ENCODE measurements around the gene ANKDD1B. TPM values are rescaled to one million over a fixed set of nuclear protein-coding genes. Genes with fewer than 3 reads are reported as not detected.
"Not testable (repeated sequence)": the region's sequence is repeated elsewhere in the genome, so short reads cannot be mapped to it uniquely, and the experiment has no call there.

ANKDD1B gene
- 9.7 TPM for polyA plus RNA-seq (ENCODE audit: insufficient read length)
- long read RNA-seq, donor 1 = 0 reads
- long read RNA-seq, donor 2, partial matches to known transcripts = 6 of 6 reads
- long read RNA-seq, donor 2, other reads (novel, unspliced or antisense) = 0 of 6 reads
- long read RNA-seq, donor 3 = 0 reads
- long read RNA-seq, donor 4 = 0 reads
- long read RNA-seq, donor 5 = 0 reads
- long read RNA-seq, donor 6 = 0 reads
- long read RNA-seq, donor 7, partial matches to known transcripts = 21 of 21 reads
- long read RNA-seq, donor 7, other reads (novel, unspliced or antisense) = 0 of 21 reads
- long read RNA-seq, donor 8 = 0 reads

DNA sequence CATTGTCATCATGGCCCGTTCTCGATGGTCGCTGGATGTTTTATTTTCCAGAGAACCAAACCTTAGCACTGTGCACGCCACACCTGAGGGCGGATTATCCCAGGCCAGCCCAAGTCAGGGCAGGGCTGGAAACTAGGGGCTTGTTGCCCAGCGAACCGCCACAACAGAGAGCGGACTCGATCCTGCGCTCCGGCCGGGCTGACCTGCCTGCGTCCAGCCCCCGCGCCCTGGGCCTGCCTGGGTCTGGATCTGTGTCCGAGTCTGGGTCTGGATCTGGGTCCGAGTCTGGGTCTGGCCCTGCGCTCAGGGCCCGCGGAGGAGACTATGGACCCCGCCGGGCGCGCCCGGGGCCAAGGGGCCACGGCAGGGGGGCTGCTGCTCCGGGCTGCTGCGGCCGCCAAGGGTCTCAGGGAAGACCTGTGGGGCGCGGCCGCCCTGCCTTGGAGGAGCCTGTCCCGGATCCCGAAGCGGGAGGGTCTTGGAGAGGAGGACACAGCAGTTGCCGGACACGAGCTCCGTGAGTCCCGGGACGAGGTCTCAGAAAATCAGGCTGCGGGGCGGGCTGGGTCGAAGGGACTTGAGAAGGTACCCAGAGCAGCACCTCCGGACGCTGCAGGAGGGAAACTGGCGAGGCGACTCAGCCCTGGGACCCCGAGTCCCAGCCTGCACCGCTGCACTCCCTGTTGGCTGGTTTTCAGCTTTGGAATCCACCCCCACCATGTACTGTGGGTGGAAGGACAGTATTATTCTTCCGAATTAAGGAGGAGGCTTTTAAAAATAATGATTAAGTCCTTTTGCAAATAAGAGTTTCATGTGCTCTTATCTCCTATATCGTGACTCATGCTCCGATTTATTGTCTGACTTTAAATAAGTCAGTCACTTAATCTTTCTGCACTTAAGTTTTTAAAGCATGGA is at the start of gene ANKDD1B:
TSS of gene ANKDD1B (plus strand) at position 143 of the 915 bp plus-strand sequence. CDS start at position 325, 182 bp downstream.
- no peak for DNase-seq

DNA sequence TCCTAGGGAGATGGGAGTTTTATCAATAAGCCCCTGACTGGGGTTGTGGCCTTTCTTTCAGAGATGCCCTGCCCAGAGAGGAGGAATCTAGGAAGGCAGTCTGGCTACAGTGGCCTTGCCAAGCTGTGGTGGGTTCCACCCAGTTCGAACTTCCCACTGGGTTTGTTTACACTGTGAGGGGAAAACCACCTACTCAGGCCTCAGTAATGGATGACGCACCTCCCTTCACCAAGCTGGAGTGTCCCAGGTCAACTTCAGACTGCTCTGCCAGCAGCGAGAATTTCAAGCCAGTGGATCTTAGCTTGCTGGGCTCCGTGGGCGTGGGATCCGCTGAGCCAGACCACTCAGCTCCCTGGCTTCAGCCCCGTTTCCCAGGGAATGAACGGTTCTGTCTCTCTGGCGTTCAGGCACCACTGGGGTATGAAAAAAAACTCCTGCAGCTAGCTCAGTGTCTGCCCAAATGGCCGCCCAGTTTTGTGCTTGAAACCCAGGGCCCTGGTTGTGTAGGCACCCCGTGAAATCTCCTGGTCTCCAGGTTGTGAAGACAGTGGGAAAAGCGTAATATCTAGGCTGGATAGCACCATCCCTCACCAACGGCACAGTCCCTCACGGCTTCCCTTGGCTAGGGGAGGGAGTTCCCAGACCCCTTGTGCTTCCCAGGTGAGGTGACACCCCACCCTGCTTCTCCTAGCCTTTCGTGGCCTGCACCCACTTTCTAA is 45.1 kb upstream of the ANKDD1B start:
- not testable (repeated sequence) for DNase-seq

- DNase-seq = peak; percentile 22
Observed at GRCh38 chr5:75566710-75567309, 44.4 kb upstream of the ANKDD1B start.

DNA sequence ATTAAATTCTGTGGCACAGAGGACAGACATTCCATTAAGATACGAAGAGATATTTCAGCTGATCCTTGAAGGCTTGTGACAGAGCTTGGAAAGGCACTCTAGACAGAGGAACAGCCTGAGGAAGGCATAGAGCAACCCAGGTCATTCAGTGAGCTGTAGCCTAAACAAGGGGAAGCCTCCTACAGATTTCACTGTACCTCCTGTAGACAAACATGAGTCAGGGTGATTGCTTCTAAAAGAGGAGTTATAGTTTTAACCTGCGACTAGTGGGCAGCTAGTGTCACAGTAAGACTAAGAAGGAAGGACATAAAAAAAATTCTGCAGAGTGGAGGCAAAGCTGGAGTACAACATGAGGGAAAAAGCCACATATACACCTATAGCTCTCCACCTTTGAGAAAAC is 43.5 kb upstream of the ANKDD1B start:
- no peak for DNase-seq

GRCh38 chr5:75568202-75568601 is 43.1 kb upstream of the ANKDD1B start:
- DNase-seq = no peak

GRCh38 chr5:75571547-75571946 is 39.7 kb upstream of the ANKDD1B start:
- no peak for DNase-seq

DNA sequence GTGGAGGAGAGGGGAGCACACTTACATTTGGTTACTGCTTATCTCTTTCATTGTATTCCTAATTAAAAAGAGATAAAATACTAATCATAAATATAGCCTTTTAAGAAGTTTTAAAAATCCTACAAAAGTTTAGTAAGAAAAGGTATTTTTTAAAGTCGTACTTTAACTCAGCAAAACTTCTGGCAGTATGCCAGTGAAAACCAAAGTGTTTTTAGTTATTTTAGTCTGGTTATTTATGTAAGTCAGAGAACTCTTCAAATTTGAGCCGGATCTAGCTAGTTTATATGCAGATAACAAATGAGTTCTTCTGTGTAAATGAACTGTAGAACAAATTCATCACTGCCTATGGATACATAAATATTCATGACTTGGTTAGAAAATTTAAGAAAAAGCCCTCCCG is 36.5 kb upstream of the ANKDD1B start:
- DNase-seq = peak; percentile 34

DNA sequence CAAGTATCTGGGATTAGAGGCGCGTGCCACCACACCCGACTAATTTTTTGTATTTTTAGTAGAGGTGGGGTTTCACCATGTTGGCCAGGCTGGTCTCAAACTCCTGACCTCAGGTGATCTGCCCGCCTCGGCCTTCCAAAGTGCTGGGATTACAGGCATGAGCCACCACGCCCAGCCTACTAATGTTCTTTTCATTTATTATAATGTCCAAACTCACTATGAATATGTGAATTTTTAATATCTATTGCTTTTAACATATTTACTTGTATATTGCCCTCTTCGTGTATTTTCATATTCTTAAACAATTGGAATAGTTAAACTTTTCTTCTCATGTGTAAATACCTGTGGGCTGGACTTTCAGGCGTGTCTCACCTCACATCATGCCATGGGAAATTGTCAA is 33.0 kb upstream of the ANKDD1B start:
- DNase-seq = not testable (repeated sequence)

GRCh38 chr5:75584641-75585040 is 26.6 kb upstream of the ANKDD1B start:
- DNase-seq = no peak

GRCh38 chr5:75588666-75589065 is 22.6 kb upstream of the ANKDD1B start:
- no peak for DNase-seq

DNA sequence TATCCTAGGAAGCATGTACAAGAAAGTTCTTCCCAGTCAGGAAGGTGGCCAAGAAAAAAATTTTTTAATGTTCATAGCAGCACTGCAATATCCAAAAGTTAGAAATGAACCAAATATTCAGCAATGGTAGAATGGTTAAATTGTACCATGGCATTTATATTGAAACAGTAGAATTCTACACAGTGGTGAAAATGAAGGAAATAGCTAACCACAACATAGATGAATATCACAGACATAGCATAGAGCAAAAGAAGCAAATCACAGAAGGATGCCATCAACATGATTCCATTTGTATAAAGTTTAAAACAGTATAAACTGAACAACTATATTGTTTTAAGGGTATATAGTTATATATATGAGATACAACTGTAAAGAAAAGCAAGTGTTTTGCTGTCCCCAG is 10.7 kb upstream of the ANKDD1B start:
- DNase-seq = no peak

GRCh38 chr5:75601567-75601966 is 9.7 kb upstream of the ANKDD1B start:
- no peak for DNase-seq

GRCh38 chr5:75601996-75602395 is 9.3 kb upstream of the ANKDD1B start:
- DNase-seq = no peak

- no peak for DNase-seq
Observed at GRCh38 chr5:75603371-75603770, 7.9 kb upstream of the ANKDD1B start.

- DNase-seq = no peak
Observed at GRCh38 chr5:75603821-75604220, 7.4 kb upstream of the ANKDD1B start.

DNA sequence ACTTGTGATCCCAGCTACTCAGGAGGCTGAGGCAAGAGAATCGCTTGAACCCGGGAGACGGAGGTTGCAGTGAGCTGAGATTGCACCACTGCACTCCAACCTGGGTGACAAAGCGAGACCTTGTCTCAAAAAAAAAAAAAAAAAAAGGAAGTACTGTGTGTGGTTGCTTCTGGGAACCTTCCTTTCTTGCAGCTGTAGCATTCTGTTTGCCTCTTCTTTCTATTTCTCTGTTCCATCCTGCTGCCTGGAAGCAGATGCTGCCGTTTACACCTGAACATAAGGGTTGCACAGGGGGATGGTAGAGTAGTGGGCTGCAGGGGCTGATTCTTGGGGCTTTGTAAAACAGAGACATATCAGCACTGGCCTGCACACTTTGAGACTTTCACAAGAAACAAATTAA is 3.9 kb upstream of the ANKDD1B start:
- not testable (repeated sequence) for DNase-seq

- no peak for DNase-seq
Observed at GRCh38 chr5:75608870-75609269, 2.4 kb upstream of the ANKDD1B start.

DNA sequence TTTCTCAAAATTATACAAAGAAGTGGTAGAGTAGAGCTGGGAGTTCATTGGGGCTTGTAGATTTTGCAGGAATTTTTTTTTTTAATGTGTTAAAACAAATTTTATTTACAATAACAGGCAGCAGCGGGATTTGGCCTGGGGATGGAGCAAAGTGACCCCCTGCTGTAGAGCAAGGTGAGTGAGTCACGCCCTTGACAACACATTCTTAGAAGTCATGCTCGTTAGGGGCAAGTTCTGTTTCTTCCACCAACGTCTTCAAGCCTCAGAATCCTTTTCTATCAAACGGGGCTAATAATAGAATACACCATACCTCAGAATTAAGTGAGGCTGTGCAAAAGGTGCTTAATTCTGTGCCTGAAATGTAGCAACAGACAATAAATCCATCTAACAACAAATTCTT is 1.1 kb upstream of the ANKDD1B start:
- no peak for DNase-seq

DNA sequence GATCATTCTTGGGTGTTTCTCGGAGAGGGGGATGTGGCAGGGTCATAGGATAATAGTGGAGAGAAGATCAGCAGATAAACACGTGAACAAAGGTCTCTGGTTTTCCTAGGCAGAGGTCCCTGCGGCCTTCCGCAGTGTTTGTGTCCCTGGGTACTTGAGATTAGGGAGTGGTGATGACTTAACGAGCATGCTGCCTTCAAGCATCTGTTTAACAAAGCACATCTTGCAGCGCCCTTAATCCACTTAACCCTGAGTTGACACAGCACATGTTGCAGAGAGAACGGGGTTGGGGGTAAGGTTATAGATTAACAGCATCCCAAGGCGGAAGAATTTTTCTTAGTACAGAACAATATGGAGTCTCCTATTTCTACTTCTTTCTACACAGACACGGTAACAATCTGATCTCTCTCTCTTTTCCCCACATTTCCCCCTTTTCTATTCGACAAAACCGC is 368 bp upstream of the ANKDD1B start:
- DNase-seq = not testable (repeated sequence)

DNA sequence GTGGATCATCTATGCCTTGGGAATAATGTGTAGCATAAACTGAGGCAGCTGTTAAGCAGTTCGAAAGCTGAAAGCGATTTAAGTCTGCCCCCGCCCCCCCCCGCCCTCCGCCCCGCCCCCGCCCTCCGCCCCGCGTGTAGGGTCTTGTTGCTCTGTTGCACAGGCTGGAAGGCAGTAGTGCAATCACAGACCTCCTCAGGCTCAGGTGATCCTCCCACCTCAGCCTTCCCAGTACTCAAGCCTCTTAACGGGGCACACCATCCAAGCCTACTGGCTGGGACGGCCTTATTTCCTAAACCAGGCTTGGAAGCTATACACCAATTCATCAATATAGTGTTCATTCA is 945 bp downstream of the ANKDD1B start:
- DNase-seq = no peak

GRCh38 chr5:75612901-75613300 is 1.6 kb downstream of the ANKDD1B start:
- no peak for DNase-seq

DNA sequence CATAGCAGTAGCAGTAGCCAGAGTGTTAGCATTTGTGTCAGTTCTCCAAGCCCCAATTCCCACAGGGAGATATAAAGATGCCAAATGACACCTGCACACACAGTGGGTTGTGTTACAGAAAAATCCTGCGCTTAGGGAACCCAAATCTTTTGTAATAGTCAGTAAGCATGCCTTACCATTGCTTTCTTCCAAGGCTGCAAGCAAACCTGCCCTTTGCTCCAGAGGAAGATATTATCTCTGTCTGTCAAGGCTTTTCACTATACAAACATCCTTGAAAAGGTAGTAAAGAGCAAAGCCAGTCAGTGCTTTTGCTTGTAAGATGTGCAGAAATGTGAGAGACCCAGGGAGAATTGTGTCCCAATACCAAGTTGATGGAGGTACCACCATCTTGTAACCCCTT is 2.9 kb downstream of the ANKDD1B start:
- no peak for DNase-seq
